GM21447 (cell line): ENCODE results near the gene IL2RA.
A peak's percentile ranks its signal among the peaks of the same experiment; 100 is the strongest.
"Not testable (repeated sequence)": the region's sequence is repeated elsewhere in the genome, so short reads cannot be mapped to it uniquely, and the experiment has no call there.

Source experiments
- ATAC-seq: cut with Tn5 transposase; IDR thresholded peaks from one replicate; pipeline ENCODE4 v1.9.1; 2021; ENCODE audit not compliant: unreplicated experiment

The IL2RA gene

GRCh38 chr10:6083523-6084475 lies 21.6 kb upstream of the IL2RA start:
- ATAC-seq, result no peak

- ATAC-seq, result no peak
Measured at GRCh38 chr10:6082496-6083395, 20.6 kb upstream of the IL2RA start.

- ATAC-seq, result no peak
Measured at GRCh38 chr10:6080417-6080973, 18.3 kb upstream of the IL2RA start.

- no peak for ATAC-seq
Measured at GRCh38 chr10:6079044-6079443, 16.9 kb upstream of the IL2RA start.

- ATAC-seq, result no peak
Measured at GRCh38 chr10:6077071-6077675, 15.0 kb upstream of the IL2RA start.

- no peak for ATAC-seq
Measured at GRCh38 chr10:6074489-6075301, 12.5 kb upstream of the IL2RA start.

- ATAC-seq, result peak; percentile 48
Measured at GRCh38 chr10:6072215-6072934, 10.2 kb upstream of the IL2RA start.

- no peak for ATAC-seq
Measured at GRCh38 chr10:6071181-6072175, 9.3 kb upstream of the IL2RA start.

- ATAC-seq, result no peak
Measured at GRCh38 chr10:6070660-6071059, 8.5 kb upstream of the IL2RA start.

- ATAC-seq, result no peak
Measured at GRCh38 chr10:6069081-6069931, 7.1 kb upstream of the IL2RA start.

GRCh38 chr10:6068422-6068821 lies 6.3 kb upstream of the IL2RA start:
- ATAC-seq, result peak; percentile 58

- ATAC-seq, result no peak
Measured at GRCh38 chr10:6068006-6068405, 5.8 kb upstream of the IL2RA start.

GRCh38 chr10:6067457-6067856 lies 5.3 kb upstream of the IL2RA start:
- ATAC-seq, result no peak

- ATAC-seq, result no peak
Measured at GRCh38 chr10:6065835-6066234, 3.7 kb upstream of the IL2RA start.

- ATAC-seq, result no peak
Measured at GRCh38 chr10:6065406-6065805, 3.2 kb upstream of the IL2RA start.

GRCh38 chr10:6064726-6065125 lies 2.6 kb upstream of the IL2RA start:
- not testable (repeated sequence) for ATAC-seq

GRCh38 chr10:6064119-6064518 lies 2.0 kb upstream of the IL2RA start:
- ATAC-seq, result no peak
